ENCODE data around the gene NEGR1. TPM values are rescaled to one million over a fixed set of nuclear protein-coding genes. Genes with fewer than 3 reads are reported as not detected.

The NEGR1 gene
- total RNA-seq, 1 experiment from 2014 or later: 19.2 TPM

GRCh38 chr1:71657891-71658679 is 624.3 kb downstream of the NEGR1 start:
- TF ChIP-seq CTCF (IDR thresholded peaks at IDR 0.05; ENCODE audit: unreplicated experiment): no peak
- no TSS peak for BruUV-seq (replicated peaks)
- CTCF ChIA-PET: no interaction called here
- Mint-ChIP-seq H3K4me3 (ENCODE audit: low read depth, unreplicated experiment) (no peak overlapping the region), H3K36me3 (ENCODE audit: insufficient read depth, unreplicated experiment) (no peaks in the 10 kb centered on the region), H3K27me3 (ENCODE audit: unreplicated experiment) (no peaks in the 10 kb centered on the region), H3K27ac (ENCODE audit: unreplicated experiment) (no peak overlapping the region), H3K9me3 (ENCODE audit: low read depth, unreplicated experiment) (peaks cover 8% of the 10 kb centered on the region), H3K4me1 (ENCODE audit: low read depth, unreplicated experiment) (no peaks in the 10 kb centered on the region)
- DNase-seq: no peak
- intact Hi-C loops (cut with micrococcal nuclease; ENCODE audit: unreplicated experiment): no loop called here

- no peak for DNase-seq
- H3K27me3 Mint-ChIP-seq (ENCODE audit: unreplicated experiment): no peaks in the 10 kb centered on the region
- H3K4me3 Mint-ChIP-seq (ENCODE audit: low read depth, unreplicated experiment): no peak overlapping the region
- TF ChIP-seq CTCF (IDR thresholded peaks at IDR 0.05; ENCODE audit: unreplicated experiment): no peak
- BruUV-seq (replicated peaks): no TSS peak
- no peaks in the 10 kb centered on the region for H3K4me1 Mint-ChIP-seq (ENCODE audit: low read depth, unreplicated experiment)
- H3K9me3 Mint-ChIP-seq (ENCODE audit: low read depth, unreplicated experiment): peaks cover 8% of the 10 kb centered on the region
- CTCF ChIA-PET: no interaction called here
- H3K36me3 Mint-ChIP-seq (ENCODE audit: insufficient read depth, unreplicated experiment): no peaks in the 10 kb centered on the region
- no peak overlapping the region for H3K27ac Mint-ChIP-seq (ENCODE audit: unreplicated experiment)
- intact Hi-C loops (cut with micrococcal nuclease; ENCODE audit: unreplicated experiment): no loop called here
Observed at GRCh38 chr1:71656902-71657301, 625.4 kb downstream of the NEGR1 start.

- CTCF ChIA-PET: no interaction called here
- no peak for TF ChIP-seq CTCF (IDR thresholded peaks at IDR 0.05; ENCODE audit: unreplicated experiment)
- intact Hi-C loops (cut with micrococcal nuclease; ENCODE audit: unreplicated experiment): no loop called here
- Mint-ChIP-seq H3K4me1 (ENCODE audit: low read depth, unreplicated experiment) (no peaks in the 10 kb centered on the region), H3K36me3 (ENCODE audit: insufficient read depth, unreplicated experiment) (no peaks in the 10 kb centered on the region), H3K9me3 (ENCODE audit: low read depth, unreplicated experiment) (peaks cover 8% of the 10 kb centered on the region), H3K4me3 (ENCODE audit: low read depth, unreplicated experiment) (no peak overlapping the region), H3K27me3 (ENCODE audit: unreplicated experiment) (no peaks in the 10 kb centered on the region), H3K27ac (ENCODE audit: unreplicated experiment) (no peak overlapping the region)
- no TSS peak for BruUV-seq (replicated peaks)
- no peak for DNase-seq
Observed at GRCh38 chr1:71655604-71656003, 626.7 kb downstream of the NEGR1 start.

GRCh38 chr1:71653952-71654351 is 628.4 kb downstream of the NEGR1 start:
- Mint-ChIP-seq H3K4me3 (ENCODE audit: low read depth, unreplicated experiment) (no peak overlapping the region), H3K4me1 (ENCODE audit: low read depth, unreplicated experiment) (no peaks in the 10 kb centered on the region), H3K36me3 (ENCODE audit: insufficient read depth, unreplicated experiment) (no peaks in the 10 kb centered on the region), H3K27me3 (ENCODE audit: unreplicated experiment) (no peaks in the 10 kb centered on the region), H3K9me3 (ENCODE audit: low read depth, unreplicated experiment) (no peaks in the 10 kb centered on the region), H3K27ac (ENCODE audit: unreplicated experiment) (no peak overlapping the region)
- DNase-seq: no peak
- CTCF ChIA-PET: no interaction called here
- TF ChIP-seq CTCF (IDR thresholded peaks at IDR 0.05; ENCODE audit: unreplicated experiment): no peak
- intact Hi-C loops (cut with micrococcal nuclease; ENCODE audit: unreplicated experiment): no loop called here
- BruUV-seq (replicated peaks): no TSS peak

All from Calu3 (cell line).